HepG2 (cell line): ENCODE measurements around the gene MAN1A1. TPM values are rescaled to one million over a fixed set of nuclear protein-coding genes. Genes with fewer than 3 reads are reported as not detected.

Experiments used
- CBX2 ChIP-seq, 2 experiments: fragments of 200-600 bp in 1 of 2; sonication (generic); formaldehyde crosslinking in 1 of 2; IDR thresholded peaks; 2 replicates each; pipeline versions ENCODE4 v1.7.0 to v1.8.1; 2018 to 2022; ENCODE audit warnings: low read depth in 2 of 2, low read length in 1 of 2, mild to moderate bottlenecking in 1 of 2, missing genetic modification reagents in 1 of 2
- CREBL2 ChIP-seq: sonication (generic); formaldehyde crosslinking; IDR thresholded peaks from 2 replicates; pipeline ENCODE4 v1.8.1; 2023; ENCODE audit warnings: missing genetic modification reagents, mild to moderate bottlenecking, borderline replicate concordance
- EP300 ChIP-seq, 3 experiments: sonication (generic) in 1 of 3; formaldehyde crosslinking in 1 of 3; IDR thresholded peaks; 2 replicates each; pipeline versions ENCODE4 v1.5.1 to v1.6.1; 2011 to 2020; ENCODE audit warnings: low read depth in 2 of 3, low read length in 2 of 3, borderline replicate concordance in 1 of 3, improper control_type of control experiment in 1 of 3, mild to moderate bottlenecking in 1 of 3, missing genetic modification reagents in 1 of 3, moderate library complexity in 1 of 3
- FOSL2 ChIP-seq: sonication (generic); formaldehyde crosslinking; IDR thresholded peaks from 2 replicates; pipeline ENCODE4 v1.4.0; 2020; ENCODE audit warnings: missing genetic modification reagents
- HNF1A ChIP-seq, 2 experiments: sonication (generic) in 1 of 2; formaldehyde crosslinking in 1 of 2; IDR thresholded peaks; 2 replicates each; pipeline versions ENCODE4 v1.4.0 to v1.6.1; 2016 to 2020; ENCODE audit warnings: borderline replicate concordance in 1 of 2, low read depth in 1 of 2, mild to moderate bottlenecking in 1 of 2, missing genetic modification reagents in 1 of 2
- MIER2 ChIP-seq: IDR thresholded peaks from 2 replicates; pipeline ENCODE4 v1.6.1; 2016; ENCODE audit warnings: missing biosample characterization, missing genetic modification reagents
- NBN ChIP-seq: fragments of 450-650 bp; conservative IDR thresholded peaks from 2 replicates; pipeline ENCODE4 v1.6.1; 2017
- NCOA2 ChIP-seq: sonication (generic); formaldehyde crosslinking; IDR thresholded peaks from 2 replicates; pipeline ENCODE4 v1.8.0; 2022; ENCODE audit warnings: inconsistent platforms
- PAX8 ChIP-seq: sonication (generic); formaldehyde crosslinking; IDR thresholded peaks from 2 replicates; pipeline ENCODE4 v1.8.0; 2022; ENCODE audit warnings: mild to moderate bottlenecking, missing genetic modification reagents, borderline replicate concordance
- RARA ChIP-seq: IDR thresholded peaks from 2 replicates; pipeline ENCODE4 v1.6.1; 2016; ENCODE audit warnings: missing genetic modification reagents, missing compliant biosample characterization
- RBM22 ChIP-seq: fragments of 200-400 bp; formaldehyde crosslinking; optimal IDR thresholded peaks from 2 replicates; pipeline ENCODE3; 2017; ENCODE audit warnings: mild to moderate bottlenecking, low read length, moderate library complexity
- RFXANK ChIP-seq: IDR thresholded peaks from 2 replicates; pipeline ENCODE4 v1.6.1; 2016
- SP1 ChIP-seq, 2 experiments: fragments of 450-650 bp in 1 of 2; sonication (generic) in 1 of 2; formaldehyde crosslinking in 1 of 2; IDR thresholded peaks; 2 replicates each; pipeline versions ENCODE4 v1.4.0 to v1.6.1; 2016 to 2020; ENCODE audit warnings: missing genetic modification reagents in 1 of 2
- STAT6 ChIP-seq: sonication (generic); formaldehyde crosslinking; IDR thresholded peaks from 2 replicates; pipeline ENCODE4 v1.4.0; 2020; ENCODE audit warnings: missing genetic modification reagents, mild to moderate bottlenecking, borderline replicate concordance
- ZNF567 ChIP-seq: sonication (generic); formaldehyde crosslinking; IDR thresholded peaks from 2 replicates; pipeline ENCODE4 v1.8.1; 2023; ENCODE audit warnings: mild to moderate bottlenecking, missing genetic modification reagents, borderline replicate concordance
- ZNF670 ChIP-seq: sonication (generic); formaldehyde crosslinking; IDR thresholded peaks from 2 replicates; pipeline ENCODE4 v1.8.0; 2022; ENCODE audit warnings: mild to moderate bottlenecking, missing genetic modification reagents, borderline replicate concordance
- ZNF800 ChIP-seq: sonication (generic); formaldehyde crosslinking; IDR thresholded peaks from 2 replicates; pipeline ENCODE4 v1.4.0; 2020; ENCODE audit warnings: missing genetic modification reagents
- polyA plus RNA-seq, 8 experiments: library from polyadenylated mRNA; depleted of rRNA in 3 of 8; stranded (reverse) in 7 of 8; unstranded in 1 of 8; fragments of >200 nt; fragmentation: Illumina TruSeq in 4 of 8; extraction: Trizol in 4 of 8; gene quantifications; 2 replicates each; pipeline versions ENCODE4 v1.2.1 to v1.2.3, GENCODE V29; 2011 to 2016; ENCODE audit warnings: low read depth in 4 of 8, missing spikeins in 1 of 8, mixed read lengths in 1 of 8; ENCODE audit not compliant: insufficient read depth in 1 of 8
- total RNA-seq, 5 experiments: library from RNA; depleted of rRNA; stranded (reverse); fragments of >200 nt; fragmentation: Illumina TruSeq; extraction: Trizol; gene quantifications; 2 replicates each; pipeline ENCODE4 v1.2.3, GENCODE V29; 2016; ENCODE audit warnings: low read depth in 1 of 5
- TF ChIP-seq, protein P1 (sequence below): sonication (generic); formaldehyde crosslinking; IDR thresholded peaks from 2 replicates; pipeline ENCODE4 v1.5.1; 2020; ENCODE audit warnings: mild to moderate bottlenecking, moderate library complexity, missing genetic modification reagents

Gene MAN1A1
- total and polyA plus RNA-seq, 2 of the 13 experiments (the other 11 are each of a cell fraction or from before 2014, with no cell fraction given) = 156 to 236 TPM

DNA sequence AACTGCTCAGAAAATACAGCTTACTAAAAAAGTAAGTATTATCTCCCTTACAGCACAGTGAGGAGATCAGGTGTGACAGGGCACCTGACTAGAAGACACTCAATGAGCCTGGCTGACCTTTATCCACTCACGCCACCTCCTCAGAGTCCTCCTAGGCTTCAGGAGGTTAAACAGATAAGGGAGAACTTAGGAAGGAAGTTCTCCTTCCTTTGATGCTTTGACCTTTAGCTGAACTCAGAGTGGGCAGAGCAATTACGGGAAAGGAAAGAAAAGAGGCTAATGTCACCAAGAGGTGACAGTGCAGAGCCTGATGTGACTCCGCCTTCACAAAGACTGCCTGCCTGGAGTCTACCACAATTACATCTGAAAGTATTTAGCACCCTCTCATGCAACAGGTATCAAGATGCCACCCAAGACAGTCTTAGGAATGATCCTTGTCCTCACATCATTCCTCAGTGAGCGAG, 36.7 kb downstream of the MAN1A1 start (continued):
- TF ChIP-seq HNF1A (IDR thresholded peaks at IDR 0.05; ENCODE audit: low read depth) = no peak
- TF ChIP-seq HNF1A (CRISPR knock-in tag; IDR thresholded peaks at IDR 0.05; ENCODE audit: borderline replicate concordance) = no peak
- TF ChIP-seq, protein P1, sequence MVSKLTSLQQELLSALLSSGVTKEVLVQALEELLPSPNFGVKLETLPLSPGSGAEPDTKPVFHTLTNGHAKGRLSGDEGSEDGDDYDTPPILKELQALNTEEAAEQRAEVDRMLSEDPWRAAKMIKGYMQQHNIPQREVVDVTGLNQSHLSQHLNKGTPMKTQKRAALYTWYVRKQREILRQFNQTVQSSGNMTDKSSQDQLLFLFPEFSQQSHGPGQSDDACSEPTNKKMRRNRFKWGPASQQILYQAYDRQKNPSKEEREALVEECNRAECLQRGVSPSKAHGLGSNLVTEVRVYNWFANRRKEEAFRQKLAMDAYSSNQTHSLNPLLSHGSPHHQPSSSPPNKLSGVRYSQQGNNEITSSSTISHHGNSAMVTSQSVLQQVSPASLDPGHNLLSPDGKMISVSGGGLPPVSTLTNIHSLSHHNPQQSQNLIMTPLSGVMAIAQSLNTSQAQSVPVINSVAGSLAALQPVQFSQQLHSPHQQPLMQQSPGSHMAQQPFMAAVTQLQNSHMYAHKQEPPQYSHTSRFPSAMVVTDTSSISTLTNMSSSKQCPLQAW (CRISPR knock-in tag) = 0 out of 2 replicates have a peak, but pooled peaks have one; percentile 34
- TF ChIP-seq MIER2 = no peak
- TF ChIP-seq RARA = peak; percentile 89
- TF ChIP-seq STAT6 (CRISPR knock-in tag) = no peak
- TF ChIP-seq CREBL2 (CRISPR knock-in tag) = no peak
- TF ChIP-seq CBX2 (IDR thresholded peaks at IDR 0.05; ENCODE audit: low read depth, low read length) = no peak
- TF ChIP-seq CBX2 (CRISPR knock-in tag; IDR thresholded peaks at IDR 0.05; ENCODE audit: low read depth) = no peak
- no peak for TF ChIP-seq ZNF800
- no peak for TF ChIP-seq NBN
- TF ChIP-seq ZNF567 (CRISPR knock-in tag) = no peak
- TF ChIP-seq FOSL2 = 0 out of 2 replicates have a peak, but pooled peaks have one; percentile 34
- no peak for TF ChIP-seq SP1 (IDR thresholded peaks at IDR 0.05)
- 0 out of 2 replicates have a peak, but pooled peaks have one; percentile 24 for TF ChIP-seq SP1 (CRISPR knock-in tag; IDR thresholded peaks at IDR 0.05)
- TF ChIP-seq EP300 (IDR thresholded peaks at IDR 0.05; ENCODE audit: low read depth in 2 of 2, low read length in 2 of 2) = peak in 1 of 2 experiments; percentile 46; a peak in 1 of 4 replicates
- peak; percentile 76 for TF ChIP-seq EP300 (CRISPR knock-in tag; IDR thresholded peaks at IDR 0.05; ENCODE audit: borderline replicate concordance)
- no peak for TF ChIP-seq RFXANK (CRISPR knock-in tag)
- TF ChIP-seq ZNF670 (CRISPR knock-in tag) = no peak
- TF ChIP-seq RBM22 = peak; percentile 54
- peak; percentile 74 for TF ChIP-seq NCOA2
- no peak for TF ChIP-seq PAX8 (CRISPR knock-in tag)
